NCI-H128 (cell line): ENCODE results near the gene PRSS27.

ENCODE experiments used
- DNase-seq: peaks from one replicate; lab custom pipeline; 2025; ENCODE audit not compliant: unreplicated experiment; lab: John Stamatoyannopoulos, UW

PRSS27 gene

DNA sequence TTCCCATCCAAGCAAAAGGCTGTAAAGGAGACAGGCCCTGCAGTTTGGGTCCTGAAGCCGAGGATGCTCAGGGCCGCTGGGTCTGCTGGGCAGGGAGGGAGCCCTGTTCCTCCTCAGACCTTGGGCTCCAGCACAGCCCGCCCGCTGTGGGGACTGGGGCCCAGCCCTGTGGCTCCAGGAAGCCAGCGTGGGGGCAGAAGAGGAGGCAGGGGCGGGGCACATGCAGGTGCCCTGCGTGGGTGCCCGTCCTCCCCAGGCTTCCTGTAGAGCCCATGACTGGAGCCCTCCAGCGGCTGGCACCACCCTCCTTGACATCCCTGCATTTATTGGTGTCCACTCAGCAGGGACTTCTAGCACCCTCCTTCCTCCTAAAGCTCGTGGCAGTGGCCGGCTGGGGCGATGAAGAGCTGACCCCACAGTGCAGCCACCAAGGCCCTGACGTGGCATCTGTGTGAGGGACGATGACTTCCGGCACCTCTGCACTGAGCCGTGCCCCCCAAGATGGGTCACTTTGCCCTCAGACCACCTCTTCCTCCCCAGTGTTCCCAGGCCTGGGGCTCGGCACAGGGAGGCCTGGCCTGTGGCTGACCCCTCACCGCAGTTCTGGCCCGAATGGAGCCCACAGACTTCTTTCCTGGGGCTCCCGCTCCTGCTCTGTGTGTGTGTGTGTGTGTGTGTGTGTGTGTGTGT lies 9.9 kb downstream of the PRSS27 start:
- DNase-seq, result no peak

DNA sequence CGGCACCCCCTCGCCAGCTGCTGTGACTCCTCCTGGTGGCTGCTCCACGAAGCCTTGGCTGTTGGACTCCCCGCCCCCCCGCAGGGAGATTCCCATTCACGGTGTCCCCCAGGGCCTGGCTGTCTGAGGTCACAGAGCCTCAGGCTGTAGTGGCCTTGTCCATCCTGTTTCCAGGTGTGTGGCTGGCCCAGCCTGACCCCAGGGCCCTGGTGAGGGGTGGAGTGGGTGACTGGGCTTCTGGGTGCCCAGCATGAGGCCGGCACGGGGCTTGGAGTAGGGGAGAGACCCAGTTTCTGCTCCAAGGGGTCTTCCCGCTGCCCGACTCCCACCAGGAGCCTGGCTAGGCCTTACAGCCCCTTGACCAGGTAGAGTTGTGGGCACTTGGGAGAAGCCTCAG lies 10.4 kb downstream of the PRSS27 start:
- DNase-seq, result no peak

DNA sequence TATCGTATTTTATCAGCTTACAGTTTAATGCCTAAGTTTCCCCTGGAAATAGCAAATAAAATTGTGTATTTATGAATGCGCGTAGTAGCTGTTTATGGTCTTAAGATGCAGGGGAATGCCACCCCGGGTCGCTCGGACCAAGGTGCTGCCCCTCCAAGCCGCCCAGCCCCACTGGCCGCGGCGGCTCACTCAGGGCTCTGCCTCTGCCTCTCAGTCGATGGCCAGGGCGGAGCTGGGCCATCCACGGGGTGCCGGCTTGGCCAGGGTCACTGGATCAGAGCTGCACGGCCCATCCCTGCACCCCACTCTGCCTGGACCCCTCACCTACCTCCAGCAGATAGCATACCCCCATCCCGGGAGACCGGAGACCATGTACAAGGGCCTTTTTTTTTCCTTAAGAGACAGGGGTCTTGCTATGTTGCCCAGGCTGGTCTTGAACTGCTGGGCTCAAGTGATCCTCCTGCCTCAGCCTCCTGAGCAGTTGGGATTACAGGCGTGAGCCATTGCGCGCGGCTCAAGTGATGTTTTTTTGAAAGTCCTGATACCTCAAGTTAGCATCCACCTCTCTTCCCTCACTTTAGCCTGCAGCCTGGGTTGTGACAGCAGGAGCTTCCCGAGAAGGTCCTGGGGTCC lies 11.0 kb downstream of the PRSS27 start:
- no peak for DNase-seq

DNA sequence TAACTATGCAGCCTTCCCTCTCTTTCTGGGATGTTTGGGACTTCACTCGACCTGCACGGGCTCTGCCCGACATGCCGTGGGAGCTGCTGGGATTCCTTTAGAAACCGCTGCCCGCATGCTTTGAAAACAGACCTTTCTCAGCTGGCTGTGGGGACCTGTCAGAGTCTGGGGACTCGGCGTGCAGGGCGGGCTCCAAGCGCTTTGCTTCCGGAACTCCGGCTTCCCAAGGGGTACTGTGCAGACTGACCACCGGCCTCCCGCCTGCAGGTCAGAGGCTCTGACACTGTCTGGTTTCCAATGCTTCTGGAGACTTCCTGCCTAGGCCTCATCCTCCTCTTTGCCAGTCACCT lies 11.8 kb downstream of the PRSS27 start:
- no peak for DNase-seq

DNA sequence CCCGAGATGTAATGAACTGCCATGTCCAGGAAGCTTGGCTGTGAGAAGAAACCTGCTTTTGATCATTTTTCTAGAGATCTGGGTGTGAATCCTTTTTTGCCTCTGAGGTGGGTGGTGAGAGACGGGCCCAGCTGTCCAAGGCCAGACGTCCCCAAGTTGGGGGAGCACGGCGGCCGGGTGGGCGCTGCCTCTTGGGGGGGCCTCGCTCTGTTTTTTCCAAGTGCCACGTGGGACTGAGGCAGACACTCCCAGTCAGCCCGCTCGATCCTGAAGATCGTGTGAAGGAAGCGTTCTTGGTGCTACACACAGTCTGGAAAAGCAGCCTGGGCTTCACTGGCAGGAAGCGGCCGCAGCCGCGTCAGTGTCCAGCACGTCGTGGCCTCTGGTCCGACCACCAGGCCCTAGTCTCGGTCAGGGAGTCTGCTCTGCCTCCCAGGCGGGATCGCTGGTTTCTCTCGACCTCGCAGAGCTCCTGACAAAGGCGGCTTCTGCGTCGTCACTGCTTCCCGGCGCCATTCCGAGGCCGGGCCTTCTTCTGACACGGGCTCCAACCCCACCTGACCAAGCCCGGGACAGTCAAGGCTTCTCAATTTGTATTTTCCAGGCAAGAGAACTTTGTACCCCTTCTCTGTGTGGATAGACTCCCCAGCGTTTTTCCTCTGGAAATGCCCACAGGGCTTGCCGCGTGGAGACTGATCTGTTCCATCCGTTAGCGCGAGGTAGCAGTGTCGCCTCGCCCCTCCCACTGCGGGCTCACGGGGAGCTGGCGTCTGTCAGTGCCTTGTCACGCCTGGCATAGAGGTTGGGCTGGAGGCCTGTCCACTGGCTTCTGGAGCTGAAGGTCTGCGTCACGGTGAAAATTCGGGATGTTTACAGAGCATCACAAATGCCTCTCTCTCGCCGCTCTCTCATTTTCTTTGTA lies 12.4 kb downstream of the PRSS27 start:
- DNase-seq, result no peak

DNA sequence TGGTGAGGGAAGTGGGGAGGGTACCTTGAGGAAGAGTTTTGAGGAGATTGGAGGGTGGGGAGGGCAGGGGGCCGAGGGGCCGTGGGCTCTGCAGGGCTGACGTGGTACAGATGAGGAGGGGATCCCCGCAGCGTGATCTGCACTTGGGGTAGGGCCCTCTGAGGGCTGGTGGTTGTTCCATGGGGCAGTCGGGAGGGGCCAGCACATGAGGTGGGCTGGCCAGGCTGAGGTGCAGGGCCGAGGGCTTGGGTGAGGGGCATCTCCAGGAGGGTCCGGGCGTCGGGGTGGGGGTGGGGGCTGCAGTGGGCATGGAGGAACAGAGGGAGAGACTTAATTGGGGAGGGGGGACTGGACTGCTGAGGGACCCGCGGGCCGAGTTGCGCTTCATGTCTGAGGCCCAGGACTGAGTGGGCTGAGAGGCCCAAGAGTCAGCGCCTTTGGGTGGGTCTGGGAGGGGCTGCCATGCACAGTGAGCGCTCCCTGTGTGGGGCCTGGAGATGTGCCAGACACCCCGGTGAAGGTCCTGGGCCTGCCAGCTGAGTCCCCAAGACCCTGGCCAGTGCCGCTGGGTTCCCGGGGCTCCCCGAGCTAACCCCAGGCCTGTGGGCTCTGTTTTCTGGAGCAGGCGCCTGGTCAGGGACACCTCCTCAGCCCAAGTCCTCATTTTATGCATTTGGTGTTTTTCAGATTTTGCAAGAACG lies 13.3 kb downstream of the PRSS27 start:
- no peak for DNase-seq

DNA sequence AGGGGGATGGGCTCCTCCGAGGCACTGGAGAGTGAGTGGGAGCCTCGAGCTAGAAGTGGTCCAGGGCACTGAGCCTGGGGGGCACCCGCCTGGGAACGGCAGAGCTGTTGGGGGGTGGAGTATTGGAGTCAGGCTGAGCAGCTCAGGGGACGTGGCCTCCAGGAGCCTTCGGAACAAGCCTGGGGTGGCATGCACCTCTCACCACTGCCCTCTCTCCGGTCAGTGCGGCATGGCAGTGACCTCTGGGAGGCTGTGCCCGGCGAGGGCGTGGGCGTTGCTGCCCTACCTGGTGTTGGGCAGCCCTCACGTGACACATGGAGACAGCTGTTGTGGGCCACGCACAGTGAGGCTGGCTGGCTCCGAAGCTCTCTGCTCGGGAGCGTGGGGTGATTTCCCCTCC lies 13.9 kb downstream of the PRSS27 start:
- DNase-seq, result no peak

DNA sequence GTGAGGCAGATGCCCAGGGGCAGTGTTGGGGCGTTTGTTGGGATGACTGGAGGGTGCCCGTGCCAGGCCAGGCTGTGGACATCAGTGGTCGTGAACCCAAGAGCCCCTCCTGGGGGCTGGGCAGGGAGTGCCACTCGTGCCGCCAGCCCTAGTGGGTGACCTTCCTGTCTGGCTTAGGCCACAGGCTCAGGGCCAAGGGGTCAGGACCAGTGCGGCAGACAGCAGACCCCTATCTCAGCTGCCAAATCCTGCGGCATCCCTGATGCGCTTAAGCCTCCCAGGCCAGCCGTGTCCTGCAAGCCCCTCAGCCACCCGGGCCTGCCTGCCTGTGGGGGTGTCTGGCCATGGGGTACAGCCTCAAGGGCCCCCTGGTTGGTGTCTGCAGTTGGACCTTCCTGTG lies 14.7 kb downstream of the PRSS27 start:
- no peak for DNase-seq

DNA sequence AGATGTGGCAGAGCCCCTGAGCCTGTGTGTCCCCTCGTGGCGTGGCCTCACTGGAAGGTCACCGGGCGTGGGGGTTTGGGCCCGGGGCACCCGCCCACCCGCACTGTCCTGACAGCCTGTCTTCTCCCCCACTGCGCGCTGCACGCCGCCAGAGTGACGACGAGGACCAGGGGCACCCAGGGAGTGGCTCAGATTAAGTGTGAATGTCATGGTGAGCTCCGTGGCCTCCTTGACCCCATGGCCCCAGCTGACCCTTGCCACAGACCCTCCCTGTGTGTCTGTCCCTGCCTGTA lies 15.1 kb downstream of the PRSS27 start:
- DNase-seq, result no peak

DNA sequence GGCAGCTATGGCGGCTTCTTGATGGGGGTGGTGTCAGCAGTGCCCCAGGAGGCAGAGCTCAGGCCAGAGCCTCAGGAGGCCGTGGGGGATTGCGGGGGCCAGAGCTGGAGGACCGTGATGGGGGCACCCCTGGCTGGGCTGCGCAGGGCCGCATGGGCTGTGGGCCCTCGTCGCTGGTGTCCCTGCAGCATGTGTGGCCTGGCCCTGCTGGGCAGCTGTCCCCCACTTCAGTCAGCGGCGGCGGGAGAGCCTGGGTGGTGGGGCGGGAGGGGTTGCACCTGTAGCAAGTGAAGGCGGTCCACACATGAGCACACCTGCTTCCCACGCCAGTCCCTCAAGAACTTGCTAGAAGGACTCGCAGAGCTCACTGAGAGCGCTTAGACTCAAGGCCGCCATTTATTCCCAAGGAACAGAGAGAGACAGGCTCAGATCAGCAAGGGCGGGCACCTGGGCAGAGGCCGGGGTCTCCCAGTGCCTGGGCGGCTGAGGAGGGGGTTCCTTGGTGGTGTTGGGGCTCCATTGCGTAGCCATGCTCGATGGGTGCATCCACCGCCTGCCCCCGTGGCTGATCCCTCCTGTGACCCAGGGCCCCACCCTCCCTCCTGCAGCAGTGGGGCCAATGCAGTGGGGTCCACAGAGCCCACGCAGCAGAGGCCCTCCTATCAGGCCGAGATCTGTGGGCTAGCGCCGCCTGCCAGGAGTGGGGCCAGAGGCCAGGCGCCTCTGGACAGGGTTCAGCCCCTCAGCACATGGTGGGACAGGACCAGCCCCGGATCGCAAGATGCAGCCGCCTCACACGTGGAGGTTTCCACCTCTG lies 15.7 kb downstream of the PRSS27 start:
- DNase-seq, result no peak

DNA sequence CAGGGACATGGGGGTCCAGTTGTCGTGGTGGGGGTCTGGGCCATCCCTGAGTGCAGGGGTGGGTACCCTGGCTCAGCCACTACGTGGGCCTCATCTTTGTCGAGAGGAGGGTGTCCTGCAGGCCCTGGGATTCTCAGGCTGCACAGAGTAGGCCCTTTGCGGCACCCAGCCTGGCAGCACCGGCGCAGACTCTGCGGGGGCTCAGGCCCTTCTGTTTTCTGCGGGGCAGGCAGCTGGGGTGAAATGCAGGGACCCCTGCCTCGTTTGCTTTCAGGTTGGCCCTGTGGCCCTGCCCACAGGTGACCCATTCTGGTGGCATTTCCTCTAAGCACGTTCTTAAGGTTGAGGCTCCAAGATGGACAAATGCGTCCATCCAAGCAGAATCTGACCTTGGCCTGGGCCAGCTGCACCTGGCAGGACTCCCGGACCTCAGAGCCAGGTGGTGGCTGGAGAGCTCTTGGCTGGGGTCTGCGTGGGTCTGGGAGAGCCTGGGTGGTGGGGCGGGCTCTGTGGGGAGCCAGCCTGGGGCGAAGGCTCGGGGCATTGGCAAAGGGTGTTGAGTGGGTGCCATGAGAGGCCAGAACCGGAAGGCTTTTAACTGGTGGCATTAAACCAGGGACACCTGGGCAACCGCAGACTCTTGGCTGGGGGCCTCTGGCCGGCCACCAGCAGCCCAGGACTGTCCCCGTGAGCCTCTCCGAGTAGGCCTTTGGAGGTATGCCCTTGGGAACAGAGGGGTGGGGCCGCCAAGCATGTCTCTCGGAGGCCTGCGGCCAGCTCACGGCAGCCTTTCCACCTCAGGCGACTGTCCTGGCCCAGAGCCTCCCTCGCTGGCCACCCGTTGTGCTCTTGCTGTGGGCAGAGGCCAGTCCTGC lies 16.9 kb downstream of the PRSS27 start:
- DNase-seq, result no peak

DNA sequence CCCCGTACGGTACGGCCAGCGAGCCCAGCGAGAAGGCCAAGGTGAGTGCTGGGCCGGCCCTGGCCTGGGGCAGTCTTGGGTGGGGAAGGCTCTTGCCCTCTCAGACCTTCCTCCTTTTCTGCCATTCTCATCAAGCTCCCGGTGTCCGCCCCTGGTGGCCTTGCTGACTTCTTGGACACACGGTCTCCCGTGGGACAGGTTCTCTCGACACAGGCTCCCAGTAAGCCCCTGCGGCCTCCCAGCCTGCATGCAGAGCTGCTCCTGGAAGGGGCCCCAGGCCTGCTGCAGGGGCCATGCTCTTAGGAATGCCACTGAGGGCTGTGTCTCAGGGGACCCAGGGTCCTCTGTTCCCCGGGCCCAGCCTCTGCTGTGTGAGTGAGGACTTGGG lies 17.6 kb downstream of the PRSS27 start:
- no peak for DNase-seq

DNA sequence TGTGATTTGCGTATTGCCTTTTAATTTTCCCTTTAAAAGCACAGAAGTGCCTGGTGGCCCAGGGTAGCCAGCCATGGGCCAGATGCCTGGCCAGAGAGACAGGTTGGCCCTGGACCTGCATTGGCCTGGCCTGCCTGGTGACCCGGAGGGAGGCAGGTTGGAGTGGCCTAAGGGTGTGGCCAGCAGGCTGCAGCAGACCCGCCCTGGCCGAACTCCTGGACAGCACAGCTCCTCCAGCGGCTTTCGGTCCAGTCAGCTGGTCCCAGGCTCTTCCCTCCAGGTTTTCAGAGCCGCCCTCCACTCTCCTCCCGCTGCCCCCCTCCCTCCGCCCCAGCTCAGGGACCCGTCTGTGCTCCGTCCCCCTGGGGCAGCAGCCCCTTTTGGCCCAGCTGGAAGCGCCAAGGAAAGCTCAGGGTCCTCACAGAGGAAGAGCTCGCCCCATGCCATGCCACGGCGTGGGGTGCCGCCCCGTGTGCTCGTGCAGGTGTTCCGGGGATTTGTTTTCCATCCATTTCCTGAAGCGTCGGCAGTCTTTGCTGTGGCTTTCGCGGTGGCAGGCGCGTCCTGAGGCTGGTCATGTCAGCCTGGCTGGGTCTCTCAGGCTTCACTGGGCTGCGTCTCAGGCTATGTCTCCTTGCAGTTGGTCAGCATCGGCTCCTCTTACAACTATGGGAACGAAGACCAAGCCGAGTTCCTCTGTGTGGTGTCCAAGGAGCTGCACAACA lies 18.1 kb downstream of the PRSS27 start:
- DNase-seq, result no peak

DNA sequence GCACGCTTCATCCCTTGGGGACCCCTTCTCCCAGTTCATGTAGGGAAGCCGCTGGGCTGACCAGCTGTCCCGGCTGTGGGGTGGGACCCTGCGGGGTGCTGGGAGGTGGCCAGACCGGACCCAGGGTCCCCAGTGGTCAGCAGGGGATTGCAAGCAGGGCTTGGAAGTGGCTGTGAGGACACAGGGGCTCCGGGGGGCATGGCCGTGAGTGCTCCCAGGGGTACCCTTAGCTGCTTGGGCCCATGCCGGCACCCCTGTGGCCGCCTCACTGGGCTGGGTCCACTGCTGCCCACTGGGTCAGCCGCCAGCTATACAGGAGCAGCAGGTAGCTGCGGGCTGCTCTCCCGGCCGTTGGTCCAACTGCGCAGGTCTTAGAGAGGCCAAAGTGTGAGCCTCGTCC lies 18.8 kb downstream of the PRSS27 start:
- no peak for DNase-seq

DNA sequence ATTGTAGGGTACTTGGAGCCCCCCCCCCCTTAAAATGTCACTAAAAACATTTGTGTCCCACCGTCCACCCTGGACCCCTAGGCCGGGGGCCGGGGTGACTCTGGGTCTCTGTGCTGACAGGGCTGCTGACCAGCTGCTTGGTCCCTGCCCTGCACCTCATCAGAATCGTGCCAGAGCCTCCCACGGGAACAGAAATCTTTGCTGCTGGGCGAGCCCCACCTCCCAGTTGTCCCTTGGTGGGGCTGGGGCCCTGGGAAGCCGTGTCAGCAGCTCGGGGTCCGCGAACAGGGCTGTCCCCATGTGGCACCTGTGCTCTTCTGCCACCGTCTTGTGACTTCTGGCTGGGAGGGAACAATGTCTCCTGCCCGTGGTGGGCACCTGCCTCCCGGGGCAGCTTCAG lies 19.2 kb downstream of the PRSS27 start:
- DNase-seq, result no peak

DNA sequence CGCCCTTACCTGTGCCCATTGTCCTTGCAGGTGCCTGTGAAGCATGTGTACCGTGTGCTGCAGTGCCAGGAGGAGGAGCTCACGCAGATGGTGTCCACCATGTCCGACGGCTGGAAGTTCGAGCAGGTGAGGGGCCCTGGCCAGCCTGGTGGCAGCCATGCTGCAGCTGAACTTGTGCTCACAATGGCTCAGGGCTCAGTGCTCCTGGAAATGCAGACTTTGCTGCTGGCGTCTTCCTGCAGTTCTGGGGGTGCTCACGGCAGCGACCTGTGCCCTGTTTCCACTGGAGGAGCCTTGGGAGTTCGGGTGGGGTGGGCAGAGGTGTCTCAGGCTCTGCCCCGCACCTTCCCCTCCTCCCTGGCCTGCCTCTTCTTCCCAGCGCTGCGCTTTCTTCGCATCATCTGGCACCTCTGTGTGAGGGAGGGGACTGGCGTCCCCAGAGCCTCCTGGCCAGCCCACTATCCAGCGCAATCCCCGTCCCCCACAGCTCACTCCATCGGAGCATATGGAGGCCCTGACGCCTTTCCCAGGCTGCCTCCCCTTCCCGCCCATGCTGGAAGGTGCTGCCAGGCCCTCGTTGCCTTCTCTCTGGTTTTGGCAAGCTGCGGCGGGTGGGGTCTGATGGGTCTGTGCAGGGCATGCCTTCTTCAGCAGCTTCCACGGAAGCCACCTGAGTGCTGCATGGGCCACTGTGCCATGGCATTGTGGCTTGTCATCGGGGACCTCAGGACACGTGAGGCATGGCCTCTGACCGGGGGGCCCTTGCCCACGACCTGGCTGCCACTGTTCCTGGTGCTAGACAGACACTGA lies 20.0 kb downstream of the PRSS27 start:
- DNase-seq, result no peak

DNA sequence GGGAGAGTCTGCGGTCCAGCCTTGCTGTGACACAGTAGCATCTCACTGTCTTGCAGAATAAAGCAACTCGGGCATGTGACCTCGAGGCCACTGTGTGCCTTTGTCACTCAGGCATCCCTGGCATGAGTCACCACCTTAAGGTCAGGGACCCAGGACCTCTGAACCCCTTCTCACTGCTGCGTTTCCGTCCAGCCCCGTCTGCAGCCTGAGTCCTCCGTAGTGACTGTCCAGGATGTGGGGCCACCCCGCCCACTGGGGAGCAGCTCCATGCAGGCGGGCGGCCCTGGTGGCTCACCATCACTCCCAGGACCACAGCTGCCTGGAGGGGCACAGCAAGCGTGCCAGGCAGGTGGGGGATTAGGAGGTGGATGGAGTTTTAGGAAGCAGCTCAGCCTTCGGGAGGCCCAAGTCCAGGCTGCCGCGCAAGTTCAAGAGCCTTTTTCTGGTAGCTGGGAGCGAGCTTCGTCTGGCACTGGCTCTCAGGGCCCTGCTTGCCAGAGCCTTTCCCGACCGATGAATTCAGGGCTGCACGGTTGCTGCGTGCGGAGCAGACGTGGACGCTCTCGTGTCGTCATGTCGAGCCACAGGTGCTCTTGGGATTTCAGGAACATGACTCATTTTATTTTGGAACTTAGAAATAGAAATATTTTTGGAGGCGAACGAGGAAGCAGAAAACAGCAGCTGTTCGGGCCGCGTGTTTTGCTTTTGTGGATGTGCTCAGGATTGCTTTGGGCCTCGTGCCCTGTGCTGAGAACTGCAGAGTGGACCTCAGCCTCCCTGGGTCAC lies 20.9 kb downstream of the PRSS27 start:
- no peak for DNase-seq
